ENCODE data around the gene ERP44. TPM values are rescaled to one million over a fixed set of nuclear protein-coding genes. Genes with fewer than 3 reads are reported as not detected.
A peak's percentile ranks its signal among the peaks of the same experiment; 100 is the strongest.

The ERP44 gene
- total RNA-seq, 5 donors from 2014 or later (not counting 1 experiment from before 2014, with no cell fraction given), result 11.3 to 15.1 (median 12.5) TPM

GRCh38 chr9:100125236-100125635, 26.4 kb upstream of the ERP44 start:
- CTCF ChIA-PET, result no interaction called here
- no peaks in the 10 kb centered on the region for H3K4me1 ChIP-seq (ENCODE audit: control insufficient read depth in 1 of 2, extremely low read depth in 1 of 2, insufficient read depth in 2 of 2, low read length in 2 of 2)
- Mint-ChIP-seq H3K36me3 (peaks cover 60% of the 10 kb centered on the region), H3K27me3 (no peaks in the 10 kb centered on the region), H3K4me1 (peaks cover 5 to 11% (median 8%) of the 10 kb centered on the region in 3 donors), H3K9me3 (no peaks in the 10 kb centered on the region), H3K4me3 (no peak overlapping the region), H3K27ac (no peak overlapping the region)
- H3K36me3 ChIP-seq (ENCODE audit: control insufficient read depth in 2 of 2, extremely low read depth in 1 of 2, insufficient read depth in 1 of 2, low read length in 1 of 2), result peaks cover 0 to 6% of the 10 kb centered on the region in 2 donors
- H3K27me3 ChIP-seq (replicated peaks in 1 of 2; ENCODE audit: control insufficient read depth in 2 of 2, extremely low read depth in 1 of 2, insufficient read depth in 2 of 2, low read length in 1 of 2), result no peaks in the 10 kb centered on the region
- 100% methylated on average over 1 of the region's 2 CpGs for WGBS (ENCODE audit: insufficient coverage)
- H3K27ac ChIP-seq (ENCODE audit: low read length), result no peak overlapping the region
- POLR2A ChIA-PET, result no interaction called here
- no peaks in the 10 kb centered on the region for H3K9me3 ChIP-seq
- no peak for DNase-seq
- H3K4me3 ChIP-seq (ENCODE audit: control insufficient read depth in 1 of 2, extremely low read depth in 1 of 2, low read length in 1 of 2), result no peak overlapping the region
- no peak for ATAC-seq (replicated peaks in 1 of 4)

DNA sequence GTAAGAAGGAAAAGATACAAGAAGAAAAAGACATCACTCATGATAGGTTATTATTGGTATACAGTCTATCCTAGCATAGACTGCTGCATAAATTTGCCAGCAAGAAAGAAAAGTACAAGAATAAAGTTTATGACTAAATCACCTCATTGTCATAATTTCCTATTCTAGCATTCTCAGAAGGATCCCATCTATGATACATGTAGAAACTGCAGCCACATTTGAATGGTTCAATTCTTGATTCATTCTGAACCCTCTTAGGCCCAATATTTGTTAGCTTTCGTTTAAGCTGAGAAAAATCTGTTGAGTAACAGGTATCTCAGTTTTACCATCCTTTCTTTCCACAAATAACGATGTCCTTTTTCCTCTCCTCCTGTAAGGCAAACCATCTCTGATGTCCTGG, 21.5 kb upstream of the ERP44 start:
- ATAC-seq (replicated peaks in 1 of 4) (no peak), DNase-seq (no peak)
- H3K27ac Mint-ChIP-seq, result peak overlapping the region in 1 of 2 donors; percentile 29
- no peaks in the 10 kb centered on the region for H3K9me3 ChIP-seq
- H3K27me3 Mint-ChIP-seq, result no peaks in the 10 kb centered on the region
- H3K4me1 ChIP-seq (ENCODE audit: control insufficient read depth in 1 of 2, extremely low read depth in 1 of 2, insufficient read depth in 2 of 2, low read length in 2 of 2), result no peaks in the 10 kb centered on the region
- ChIA-PET CTCF (no interaction called here), POLR2A (no interaction called here)
- no peaks in the 10 kb centered on the region for H3K27me3 ChIP-seq (replicated peaks in 1 of 2; ENCODE audit: control insufficient read depth in 2 of 2, extremely low read depth in 1 of 2, insufficient read depth in 2 of 2, low read length in 1 of 2)
- peaks cover 40% of the 10 kb centered on the region for H3K36me3 Mint-ChIP-seq
- H3K4me3 Mint-ChIP-seq, result no peak overlapping the region
- no peak overlapping the region for H3K4me3 ChIP-seq (ENCODE audit: control insufficient read depth in 1 of 2, extremely low read depth in 1 of 2, low read length in 1 of 2)
- peaks cover 0 to 5% of the 10 kb centered on the region in 2 donors for H3K36me3 ChIP-seq (ENCODE audit: control insufficient read depth in 2 of 2, extremely low read depth in 1 of 2, insufficient read depth in 1 of 2, low read length in 1 of 2)
- no CpG with 5 or more reads among the region's 2 CpGs for WGBS (ENCODE audit: insufficient coverage)
- no peak overlapping the region for H3K27ac ChIP-seq (ENCODE audit: low read length)
- H3K4me1 Mint-ChIP-seq, result peaks cover 7 to 17% (median 11%) of the 10 kb centered on the region in 3 donors
- no peaks in the 10 kb centered on the region for H3K9me3 Mint-ChIP-seq

- H3K4me3 Mint-ChIP-seq, result no peak overlapping the region
- 94% methylated on average over 6 of the region's 25 CpGs for WGBS (ENCODE audit: insufficient coverage)
- peaks cover 17 to 24% (median 18%) of the 10 kb centered on the region in 3 donors for H3K4me1 Mint-ChIP-seq
- Histone ChIP-seq H3K9me3 (no peaks in the 10 kb centered on the region), H3K27ac (ENCODE audit: low read length) (no peak overlapping the region), H3K4me1 (ENCODE audit: control insufficient read depth in 1 of 2, extremely low read depth in 1 of 2, insufficient read depth in 2 of 2, low read length in 2 of 2) (no peaks in the 10 kb centered on the region), H3K27me3 (replicated peaks in 1 of 2; ENCODE audit: control insufficient read depth in 2 of 2, extremely low read depth in 1 of 2, insufficient read depth in 2 of 2, low read length in 1 of 2) (no peaks in the 10 kb centered on the region), H3K4me3 (ENCODE audit: control insufficient read depth in 1 of 2, extremely low read depth in 1 of 2, low read length in 1 of 2) (no peak overlapping the region), H3K36me3 (ENCODE audit: control insufficient read depth in 2 of 2, extremely low read depth in 1 of 2, insufficient read depth in 1 of 2, low read length in 1 of 2) (peaks cover 0 to 5% of the 10 kb centered on the region in 2 donors)
- H3K9me3 Mint-ChIP-seq, result no peaks in the 10 kb centered on the region
- no peak for ATAC-seq (replicated peaks in 1 of 4)
- CTCF ChIA-PET, result interaction anchor here in 1 of 2 donors (0.5 kb wide), 1 partner anchor 106 kb away, joined by 10 read pairs; no protein-coding TSS in a partner anchor
- H3K27ac Mint-ChIP-seq, result no peak overlapping the region
- POLR2A ChIA-PET, result no interaction called here
- no peak for DNase-seq
- H3K36me3 Mint-ChIP-seq, result peaks cover 37% of the 10 kb centered on the region
- no peaks in the 10 kb centered on the region for H3K27me3 Mint-ChIP-seq
These were observed 18.5 kb upstream of the ERP44 start for GRCh38 chr9:100117316-100117715.

DNA sequence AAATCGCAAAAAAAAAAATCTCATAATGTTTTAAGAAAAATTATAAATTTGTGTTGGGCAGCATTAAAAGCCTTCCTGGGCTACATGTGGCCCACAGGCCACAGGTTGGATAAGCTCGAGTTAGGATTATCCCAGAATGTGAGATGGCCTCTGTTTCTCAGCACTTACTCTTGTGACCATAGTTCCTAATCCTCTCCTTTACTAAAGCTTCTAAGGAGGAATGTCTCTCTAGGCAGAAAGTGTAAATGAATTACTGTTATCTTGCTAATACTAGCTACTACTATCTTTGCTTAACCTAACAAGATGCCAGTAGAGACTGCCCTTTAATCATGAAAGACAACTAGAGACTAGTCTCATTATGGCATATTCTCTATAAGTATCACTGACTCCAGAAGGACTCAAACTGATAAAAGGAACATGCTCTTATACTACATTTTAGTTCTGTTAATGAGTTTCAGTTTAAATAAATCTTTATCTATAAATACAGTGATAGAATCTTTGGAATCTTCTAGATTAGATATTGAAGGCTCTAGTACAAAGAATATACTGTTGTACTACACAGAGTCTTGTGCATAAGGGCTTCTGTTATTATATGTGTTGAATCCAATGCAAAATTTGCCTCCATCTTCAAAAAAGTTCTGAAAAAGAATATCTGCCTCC, 14.0 kb upstream of the ERP44 start:
- Histone ChIP-seq H3K27me3 (replicated peaks in 1 of 2; ENCODE audit: control insufficient read depth in 2 of 2, extremely low read depth in 1 of 2, insufficient read depth in 2 of 2, low read length in 1 of 2) (no peaks in the 10 kb centered on the region), H3K4me3 (ENCODE audit: control insufficient read depth in 1 of 2, extremely low read depth in 1 of 2, low read length in 1 of 2) (no peak overlapping the region), H3K9me3 (no peaks in the 10 kb centered on the region), H3K36me3 (ENCODE audit: control insufficient read depth in 2 of 2, extremely low read depth in 1 of 2, insufficient read depth in 1 of 2, low read length in 1 of 2) (peaks cover 0 to 5% of the 10 kb centered on the region in 2 donors), H3K27ac (ENCODE audit: low read length) (no peak overlapping the region), H3K4me1 (ENCODE audit: control insufficient read depth in 1 of 2, extremely low read depth in 1 of 2, insufficient read depth in 2 of 2, low read length in 2 of 2) (no peaks in the 10 kb centered on the region)
- H3K4me1 Mint-ChIP-seq, result peaks cover 7 to 13% (median 10%) of the 10 kb centered on the region in 3 donors
- no peak overlapping the region for H3K4me3 Mint-ChIP-seq
- H3K27ac Mint-ChIP-seq, result no peak overlapping the region
- CTCF ChIA-PET, result interaction anchor here in 1 of 2 donors (0.6 kb wide), 3 partner anchors 29 to 1337 kb away, joined by 3 to 4 read pairs (median 3); no protein-coding TSS in a partner anchor
- DNase-seq, result no peak
- no peak for ATAC-seq (replicated peaks in 1 of 4)
- H3K9me3 Mint-ChIP-seq, result no peaks in the 10 kb centered on the region
- WGBS (ENCODE audit: insufficient coverage), result no CpG with 5 or more reads among the region's 2 CpGs
- peaks cover 19% of the 10 kb centered on the region for H3K36me3 Mint-ChIP-seq
- POLR2A ChIA-PET, result interaction anchor here in 1 of 2 donors (0.6 kb wide), 1 partner anchor 71 kb away, joined by 3 read pairs; no protein-coding TSS in a partner anchor
- no peaks in the 10 kb centered on the region for H3K27me3 Mint-ChIP-seq

- peaks cover 7 to 13% (median 10%) of the 10 kb centered on the region in 3 donors for H3K4me1 Mint-ChIP-seq
- CTCF ChIA-PET, result no interaction called here
- no peak overlapping the region for H3K4me3 Mint-ChIP-seq
- WGBS (ENCODE audit: insufficient coverage), result 74% methylated on average over 3 of the region's 4 CpGs
- Histone ChIP-seq H3K27me3 (replicated peaks in 1 of 2; ENCODE audit: control insufficient read depth in 2 of 2, extremely low read depth in 1 of 2, insufficient read depth in 2 of 2, low read length in 1 of 2) (no peaks in the 10 kb centered on the region), H3K4me1 (ENCODE audit: control insufficient read depth in 1 of 2, extremely low read depth in 1 of 2, insufficient read depth in 2 of 2, low read length in 2 of 2) (no peaks in the 10 kb centered on the region), H3K9me3 (no peaks in the 10 kb centered on the region), H3K27ac (ENCODE audit: low read length) (no peak overlapping the region), H3K4me3 (ENCODE audit: control insufficient read depth in 1 of 2, extremely low read depth in 1 of 2, low read length in 1 of 2) (no peak overlapping the region), H3K36me3 (ENCODE audit: control insufficient read depth in 2 of 2, extremely low read depth in 1 of 2, insufficient read depth in 1 of 2, low read length in 1 of 2) (peaks cover 0 to 14% of the 10 kb centered on the region in 2 donors)
- ATAC-seq (replicated peaks in 1 of 4) (no peak), DNase-seq (no peak)
- no peak overlapping the region for H3K27ac Mint-ChIP-seq
- POLR2A ChIA-PET, result no interaction called here
- no peaks in the 10 kb centered on the region for H3K9me3 Mint-ChIP-seq
- no peaks in the 10 kb centered on the region for H3K27me3 Mint-ChIP-seq
- H3K36me3 Mint-ChIP-seq, result peaks cover 19% of the 10 kb centered on the region
These were observed 12.4 kb upstream of the ERP44 start for GRCh38 chr9:100111235-100111634.

DNA sequence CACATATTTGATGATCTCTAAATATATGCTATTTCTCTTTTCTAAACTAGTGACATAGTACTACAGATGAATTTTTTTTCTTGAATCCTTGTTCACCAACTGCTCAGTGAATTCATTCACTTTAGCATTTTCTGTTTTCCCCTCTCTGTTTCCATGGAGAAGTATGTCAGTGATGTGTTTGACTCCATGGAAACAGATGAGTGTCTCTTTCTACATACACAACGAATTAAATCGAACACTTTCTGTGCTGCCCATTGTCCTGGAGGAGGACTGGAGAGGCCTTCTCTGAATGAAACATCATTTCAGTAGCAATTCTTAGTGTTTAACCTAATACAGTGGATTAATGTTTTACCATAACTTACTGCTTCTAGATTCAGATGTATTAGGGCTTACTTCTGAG, 9.8 kb upstream of the ERP44 start:
- H3K27me3 ChIP-seq (replicated peaks in 1 of 2; ENCODE audit: control insufficient read depth in 2 of 2, extremely low read depth in 1 of 2, insufficient read depth in 2 of 2, low read length in 1 of 2), result no peaks in the 10 kb centered on the region
- Mint-ChIP-seq H3K27ac (no peak overlapping the region), H3K27me3 (no peaks in the 10 kb centered on the region), H3K4me1 (peaks cover 5 to 10% (median 7%) of the 10 kb centered on the region in 3 donors), H3K36me3 (peaks cover 12% of the 10 kb centered on the region), H3K4me3 (no peak overlapping the region), H3K9me3 (no peaks in the 10 kb centered on the region)
- H3K27ac ChIP-seq (ENCODE audit: low read length), result no peak overlapping the region
- POLR2A ChIA-PET, result interaction anchor here in 1 of 2 donors (0.6 kb wide), 1 partner anchor 290 kb away, joined by 3 read pairs; no protein-coding TSS in a partner anchor
- H3K9me3 ChIP-seq, result no peaks in the 10 kb centered on the region
- CTCF ChIA-PET, result no interaction called here
- no CpG with 5 or more reads among the region's 2 CpGs for WGBS (ENCODE audit: insufficient coverage)
- peaks cover 0 to 35% of the 10 kb centered on the region in 2 donors for H3K36me3 ChIP-seq (ENCODE audit: control insufficient read depth in 2 of 2, extremely low read depth in 1 of 2, insufficient read depth in 1 of 2, low read length in 1 of 2)
- H3K4me3 ChIP-seq (ENCODE audit: control insufficient read depth in 1 of 2, extremely low read depth in 1 of 2, low read length in 1 of 2), result no peak overlapping the region
- no peaks in the 10 kb centered on the region for H3K4me1 ChIP-seq (ENCODE audit: control insufficient read depth in 1 of 2, extremely low read depth in 1 of 2, insufficient read depth in 2 of 2, low read length in 2 of 2)
- DNase-seq (no peak), ATAC-seq (replicated peaks in 1 of 4) (no peak)

All from T-cell (primary cell).